Stimulated activated CD8-positive, alpha-beta memory T cell treated with anti-CD3 and anti-CD28 coated beads, Interleukin-7, amount 100 ng/mL, for 24 hours (primary cell): ENCODE measurements around the gene TMEM164.
"Not testable (repeated sequence)": the region's sequence is repeated elsewhere in the genome, so short reads cannot be mapped to it uniquely, and the experiment has no call there.

Experiments
- DNase-seq: peaks from one replicate; pipeline ENCODE4 v3.0.0-alpha.2; 2020; ENCODE audit warnings: low read depth

Gene TMEM164

GRCh38 chrX:110002300-110003166 lies at the start of gene TMEM164:
TMEM164 (plus strand) TSS chrX:110003114; CDS start chrX:110003775, 661 bp downstream.
- DNase-seq: peak; percentile 59

- DNase-seq: no peak
These were observed 48.6 kb upstream of the TMEM164 start for GRCh38 chrX:109954333-109954732.

DNA sequence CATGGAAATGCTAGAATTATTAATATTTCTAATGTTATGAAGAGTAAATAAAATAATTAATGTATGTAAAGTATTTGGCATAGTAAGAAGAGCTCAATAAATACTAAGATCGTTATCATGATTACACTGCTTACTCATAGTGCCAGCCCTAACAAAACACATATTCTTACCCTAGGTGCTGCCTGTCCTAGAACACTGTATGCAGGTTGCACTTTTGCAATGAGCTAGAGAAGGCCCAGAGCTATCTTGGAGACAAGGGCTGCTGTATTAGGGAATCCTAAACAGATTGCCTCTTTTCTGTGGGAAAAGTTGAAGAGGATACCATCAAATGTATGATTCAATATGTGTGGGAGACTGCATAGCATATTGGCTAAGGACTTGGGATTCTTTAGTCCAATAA lies 48.0 kb upstream of the TMEM164 start:
- no peak for DNase-seq

DNA sequence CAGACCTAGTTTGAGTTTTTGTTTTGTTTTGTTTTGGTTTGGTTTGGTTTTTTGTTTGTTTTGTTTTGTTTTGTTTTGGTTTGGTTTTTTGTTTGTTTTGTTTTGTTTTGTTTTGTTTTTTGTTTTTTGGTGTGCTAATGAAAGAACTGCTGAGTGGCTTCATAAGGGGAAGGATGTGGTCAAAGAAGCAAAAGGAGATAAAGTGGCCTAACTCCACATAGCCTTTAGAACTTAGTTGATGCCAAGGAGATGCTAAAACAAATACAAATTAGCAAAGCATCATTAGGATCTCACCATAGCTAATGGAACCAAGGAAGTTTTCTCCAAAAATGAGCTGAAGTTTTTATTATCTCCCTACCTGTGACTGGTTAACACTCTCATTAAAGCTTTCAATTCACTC lies 44.6 kb upstream of the TMEM164 start:
- no peak for DNase-seq

DNA sequence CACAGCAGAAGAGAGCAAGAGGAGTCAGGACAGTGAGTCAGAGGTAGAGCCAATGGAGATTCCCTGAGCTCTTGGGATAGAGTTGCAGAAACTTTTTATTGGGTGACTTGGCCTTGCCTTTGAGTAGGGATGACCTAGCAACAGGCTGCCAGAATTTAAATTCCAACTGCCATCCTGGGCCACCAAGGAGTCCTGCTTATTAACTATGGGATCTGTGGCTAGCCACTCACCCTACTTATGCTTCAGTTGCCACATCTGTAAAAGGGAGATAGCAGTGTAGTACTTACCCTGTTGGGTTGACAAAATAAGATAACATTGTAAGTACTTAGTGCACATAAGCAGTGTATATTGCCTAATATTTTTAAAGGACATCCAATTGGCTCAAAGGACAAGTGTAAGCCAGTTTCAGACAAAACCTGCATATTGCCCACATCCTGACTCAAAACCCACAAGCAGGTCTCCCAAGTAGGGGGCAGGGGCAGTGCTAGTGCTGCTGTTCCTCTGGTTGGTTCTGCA lies 43.5 kb upstream of the TMEM164 start:
- no peak for DNase-seq

DNA sequence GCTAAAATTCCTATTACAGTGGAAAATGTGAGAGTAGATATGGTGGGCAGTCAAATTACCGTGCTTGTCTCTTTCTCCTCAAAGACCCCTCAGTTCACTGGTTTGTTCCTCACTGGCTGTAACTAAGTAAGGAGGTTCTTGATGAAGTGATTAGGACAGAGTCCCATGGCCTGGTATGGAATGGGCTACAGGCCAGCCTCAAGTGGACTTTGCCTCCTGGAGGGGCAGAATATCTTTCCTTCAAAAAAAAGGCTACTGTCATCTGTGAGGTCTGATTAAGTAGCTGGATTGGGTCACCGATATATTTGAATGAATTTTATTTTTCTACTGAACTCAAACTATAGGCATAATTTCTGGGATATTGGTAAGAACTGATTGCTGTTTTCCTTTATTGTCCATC lies 38.5 kb upstream of the TMEM164 start:
- DNase-seq: no peak

GRCh38 chrX:109966246-109966645 lies 36.7 kb upstream of the TMEM164 start:
- DNase-seq: no peak

GRCh38 chrX:109967156-109967555 lies 35.8 kb upstream of the TMEM164 start:
- no peak for DNase-seq

DNA sequence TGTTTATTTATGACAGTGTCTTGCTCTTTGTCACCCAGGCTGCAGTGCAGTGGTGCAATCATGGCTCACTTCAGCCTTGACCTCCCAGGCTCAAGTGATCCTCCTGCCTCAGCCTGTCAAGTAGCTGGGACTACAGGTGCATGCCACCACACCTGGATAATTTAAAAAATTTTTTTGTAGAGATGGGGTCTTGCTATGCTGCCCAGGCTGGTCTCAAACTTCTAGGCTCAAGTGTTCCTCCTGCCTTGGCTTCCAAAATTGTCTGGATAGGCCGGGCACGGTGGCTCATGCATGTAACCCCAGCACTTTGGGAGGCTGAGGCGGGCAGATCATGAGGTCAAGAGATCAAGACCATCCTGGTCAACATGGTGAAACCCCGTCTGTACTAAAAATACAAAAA lies 32.1 kb upstream of the TMEM164 start:
- not testable (repeated sequence) for DNase-seq

DNA sequence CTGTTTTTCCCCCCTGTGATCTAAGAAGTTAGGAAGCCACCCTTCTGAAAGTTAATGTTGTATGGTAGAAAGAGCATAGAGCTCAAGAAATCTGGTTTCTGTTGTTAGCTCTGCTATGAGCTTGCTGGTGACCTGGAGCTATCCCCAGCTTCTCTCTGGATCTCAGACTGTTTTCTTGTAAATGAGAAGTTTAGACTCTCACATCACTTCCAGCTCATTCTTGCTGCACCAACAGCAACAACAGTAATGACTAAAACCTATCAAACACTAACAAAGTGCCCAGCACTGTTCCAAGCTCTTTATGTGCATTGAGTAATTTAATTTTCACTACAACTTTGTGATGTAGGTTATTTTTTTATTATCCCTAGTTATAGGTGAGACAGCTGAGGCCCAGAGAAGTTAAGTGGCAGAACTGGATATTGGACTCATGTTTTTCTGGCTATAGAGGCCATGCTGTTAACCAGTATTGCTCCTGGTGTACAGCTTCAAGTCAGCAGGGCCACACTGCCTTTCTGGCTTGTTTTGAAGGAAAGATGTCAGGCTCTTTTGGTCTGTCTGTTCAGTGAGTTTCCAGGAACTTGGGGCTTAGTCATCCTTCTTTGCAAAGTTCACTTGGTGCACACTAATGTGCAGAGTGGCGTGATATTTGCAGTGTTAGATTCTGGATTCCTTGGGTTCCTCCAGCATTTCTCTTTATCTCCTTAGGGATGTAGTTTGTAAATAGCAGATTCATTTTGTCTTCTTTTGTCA lies 27.8 kb upstream of the TMEM164 start:
- no peak for DNase-seq

DNA sequence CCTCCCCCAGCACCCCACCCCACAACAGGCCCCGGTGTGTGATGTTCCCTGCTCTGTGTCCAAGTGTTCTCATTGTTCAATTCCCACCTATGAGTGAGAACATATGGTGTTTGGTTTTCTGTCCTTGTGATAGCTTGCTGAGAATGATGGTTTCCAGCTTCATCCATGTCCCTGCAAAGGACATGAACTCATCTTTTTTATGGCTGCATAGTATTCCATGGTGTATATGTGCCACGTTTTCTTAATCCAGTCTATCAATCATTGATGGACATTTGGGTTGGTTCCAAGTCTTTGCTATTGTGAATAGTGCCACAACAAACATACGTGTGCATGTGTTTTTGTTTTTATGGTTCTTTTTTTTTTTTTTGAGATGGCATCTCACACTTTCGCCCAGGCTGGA lies 17.7 kb upstream of the TMEM164 start:
- not testable (repeated sequence) for DNase-seq

GRCh38 chrX:109987884-109988283 lies 15.0 kb upstream of the TMEM164 start:
- no peak for DNase-seq

DNA sequence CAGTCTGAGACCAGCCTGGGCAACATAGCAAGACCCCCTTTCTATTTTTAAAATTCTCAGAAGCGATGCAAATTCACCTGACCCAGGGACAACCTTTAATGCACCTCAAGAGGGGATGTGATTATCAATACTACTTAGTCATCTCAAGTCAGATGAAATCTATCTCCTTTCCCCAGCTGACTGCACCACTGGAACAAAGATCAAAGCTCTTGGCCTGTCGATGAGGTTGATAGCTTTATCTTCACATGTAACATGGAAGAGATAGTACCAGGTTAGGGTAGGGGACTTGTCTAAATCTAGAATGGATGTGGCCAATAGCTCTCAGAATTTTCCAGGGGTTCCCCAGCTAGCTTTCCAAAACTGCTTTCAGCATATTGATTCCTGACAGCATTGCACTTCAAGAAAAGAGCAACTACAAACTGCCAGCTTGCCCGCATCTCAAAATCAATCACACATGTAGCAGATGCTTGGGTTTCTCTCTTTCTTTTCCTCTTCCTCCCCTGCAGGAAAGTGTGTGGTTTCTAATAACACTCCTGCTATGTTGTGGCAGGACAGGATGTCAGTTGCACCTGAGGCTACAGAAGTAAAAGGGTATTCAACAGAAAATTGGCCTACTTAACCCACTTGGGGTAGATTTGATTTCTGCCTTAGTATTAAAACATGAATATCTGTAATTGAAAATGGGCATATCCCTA lies 12.2 kb upstream of the TMEM164 start:
- DNase-seq: no peak

- no peak for DNase-seq
These were observed 10.7 kb upstream of the TMEM164 start for GRCh38 chrX:109992203-109992602.

DNA sequence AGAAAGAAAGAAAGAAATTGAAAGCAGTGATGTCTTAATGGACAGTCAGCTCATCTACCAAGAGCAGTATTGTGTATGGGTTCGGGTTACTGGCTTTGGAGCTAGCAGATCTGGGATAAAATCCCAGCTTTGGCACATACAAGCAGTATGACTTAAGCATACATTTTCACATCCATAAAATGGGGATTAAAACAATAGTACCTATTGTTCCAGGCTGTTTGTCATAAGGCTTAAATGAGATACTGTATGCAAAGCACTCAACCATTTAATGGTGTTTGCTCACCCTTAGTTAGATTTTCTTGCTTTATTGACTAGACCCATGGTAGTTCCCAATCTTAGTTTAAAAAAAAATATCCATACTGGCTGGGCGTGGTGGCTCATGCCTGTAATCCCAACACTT lies 7.8 kb upstream of the TMEM164 start:
- DNase-seq: no peak

- DNase-seq: no peak
These were observed 5.0 kb upstream of the TMEM164 start for GRCh38 chrX:109997786-109998452.

- no peak for DNase-seq
These were observed 2.9 kb upstream of the TMEM164 start for GRCh38 chrX:110000000-110000399.

GRCh38 chrX:110000847-110001713 lies 1.8 kb upstream of the TMEM164 start:
- DNase-seq: no peak

DNA sequence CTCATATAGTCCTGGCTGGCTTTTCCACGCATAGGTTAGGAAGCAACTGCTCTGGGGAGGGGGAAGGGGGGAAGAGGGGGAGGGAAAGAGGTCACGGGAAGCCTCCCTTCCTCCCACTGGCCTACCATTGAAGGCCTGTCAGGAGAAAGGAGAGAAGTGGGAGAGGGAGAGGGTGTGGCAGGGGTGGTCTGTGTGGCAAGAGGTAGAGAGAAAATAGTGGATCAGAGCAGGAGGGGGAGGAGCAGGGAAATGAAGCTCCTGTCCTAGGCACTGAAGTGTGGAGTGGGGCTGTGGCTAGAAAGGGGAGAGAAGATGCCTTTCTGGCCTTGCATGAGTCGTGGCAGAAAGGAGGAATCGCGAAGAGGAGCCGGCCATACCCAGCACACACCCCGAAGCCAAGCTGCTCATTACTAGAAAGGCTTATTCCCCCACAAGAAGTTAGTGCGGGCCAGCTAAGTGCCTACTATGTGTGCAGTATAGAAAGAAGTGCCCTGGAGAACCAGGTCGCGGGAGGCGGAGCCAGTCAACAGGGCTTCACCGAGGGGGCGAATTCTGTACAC lies 1.1 kb upstream of the TMEM164 start:
- DNase-seq: no peak
